HG03354 (cell line): ENCODE results near the gene DLD.
A peak's percentile ranks its signal among the peaks of the same experiment; 100 is the strongest.
"Not testable (repeated sequence)": the region's sequence is repeated elsewhere in the genome, so short reads cannot be mapped to it uniquely, and the experiment has no call there.

ENCODE experiments used
- ATAC-seq: cut with Tn5 transposase; IDR thresholded peaks from one replicate; pipeline ENCODE4 v1.9.1; 2021; ENCODE audit warnings: mild to moderate bottlenecking; ENCODE audit not compliant: unreplicated experiment, poor library complexity, severe bottlenecking

The DLD gene

DNA sequence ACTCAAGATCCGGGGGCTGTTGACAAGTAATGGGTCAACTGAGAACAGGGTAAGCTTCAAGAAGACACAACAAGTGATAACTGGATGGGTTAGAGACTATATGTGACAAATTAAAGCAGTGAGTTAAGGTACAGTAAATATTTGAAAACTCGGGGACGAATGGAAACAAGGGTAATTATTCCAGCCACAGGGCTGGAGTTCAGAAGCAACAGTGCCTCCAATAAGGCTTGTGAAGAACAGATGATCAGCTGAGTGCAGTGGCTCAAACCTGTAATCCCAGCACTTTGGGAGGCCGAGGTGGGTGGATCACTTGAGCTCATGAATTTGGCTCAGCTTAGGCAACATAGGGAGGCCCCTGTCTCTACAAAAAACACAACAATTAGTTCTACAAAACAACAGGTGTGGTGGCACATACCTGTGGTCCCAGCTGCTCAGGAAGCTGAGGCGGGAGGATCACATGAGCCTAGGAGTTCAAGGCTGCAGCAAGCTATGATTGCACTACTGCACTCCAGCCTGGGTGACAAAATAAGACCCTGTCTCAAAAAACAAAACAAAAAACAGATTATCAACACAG lies 20.5 kb upstream of the DLD start:
- no peak for ATAC-seq

DNA sequence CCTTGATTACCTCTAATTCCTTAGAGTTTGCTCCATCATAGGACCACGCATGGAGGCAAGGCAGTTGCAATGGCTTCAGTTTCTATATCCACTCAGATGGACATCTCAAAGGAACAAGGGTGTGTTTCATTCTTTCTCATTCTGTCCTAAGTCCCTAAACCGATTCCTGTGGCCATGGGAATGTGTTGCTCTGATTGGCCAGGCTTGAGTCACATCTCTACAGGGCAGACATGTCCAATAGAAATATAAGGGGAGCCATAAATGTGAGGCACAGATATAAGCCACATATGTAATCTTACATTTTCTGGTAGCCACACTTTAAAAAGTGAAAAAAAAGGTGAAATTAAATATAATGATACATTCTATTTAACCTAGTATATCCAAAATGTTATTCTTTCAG lies 16.9 kb upstream of the DLD start:
- ATAC-seq, result no peak

DNA sequence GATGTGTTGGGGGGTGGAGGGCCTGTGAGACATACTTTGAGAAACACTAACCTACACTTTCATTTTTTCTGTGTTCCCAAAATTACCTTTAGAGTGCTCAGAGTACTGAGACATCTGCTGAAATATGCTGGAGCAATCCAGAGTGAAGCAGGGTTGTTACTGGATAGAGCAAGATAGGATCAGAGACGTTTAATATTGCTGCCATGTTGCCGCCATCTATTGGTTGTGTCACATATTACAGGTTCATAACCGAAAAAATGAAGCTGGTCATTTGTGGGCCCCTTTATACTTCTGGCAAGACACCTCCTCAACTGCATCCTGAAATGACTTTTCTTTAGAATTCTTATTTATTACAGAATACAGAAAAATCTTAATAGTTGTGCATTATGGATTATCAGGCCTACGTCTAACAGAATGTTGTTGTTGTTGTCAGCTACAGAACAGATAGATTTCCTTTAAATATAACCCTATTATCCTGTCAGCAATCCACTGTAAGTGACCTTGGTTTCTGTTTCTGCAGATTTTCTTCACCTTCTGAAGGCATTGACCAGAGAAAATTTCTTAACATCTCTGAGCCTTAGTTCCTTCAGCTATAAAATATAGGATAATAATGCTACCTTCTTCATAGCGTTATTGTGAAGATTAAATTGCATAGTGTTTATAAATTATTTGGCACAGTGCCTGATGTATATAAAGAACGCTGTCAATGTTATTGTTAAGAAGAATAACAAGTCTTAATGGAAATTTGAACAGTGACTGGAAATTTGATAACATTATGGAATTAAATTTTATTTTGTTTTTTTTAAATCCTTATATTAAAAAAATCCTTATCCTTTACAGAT lies 16.2 kb upstream of the DLD start:
- peak; percentile 73 for ATAC-seq

DNA sequence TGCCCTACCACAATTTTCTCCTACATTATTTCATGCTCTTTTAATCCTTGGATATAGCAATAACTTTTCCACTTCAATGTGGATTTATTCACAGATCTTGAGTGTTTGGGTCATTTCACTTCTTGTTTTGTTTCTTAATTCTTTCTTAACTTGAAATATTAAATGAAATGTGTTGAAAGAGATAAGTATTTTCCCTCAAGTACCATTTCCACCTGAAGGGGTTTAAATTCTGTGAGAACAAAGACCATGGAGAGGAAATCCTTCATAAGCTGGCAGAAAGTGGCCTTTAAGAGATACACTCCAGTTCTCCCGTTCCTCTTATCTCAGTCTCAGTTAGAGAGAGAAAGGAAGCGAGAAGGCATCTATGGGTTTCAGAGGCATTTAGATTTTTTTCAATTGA lies 14.1 kb upstream of the DLD start:
- no peak for ATAC-seq

DNA sequence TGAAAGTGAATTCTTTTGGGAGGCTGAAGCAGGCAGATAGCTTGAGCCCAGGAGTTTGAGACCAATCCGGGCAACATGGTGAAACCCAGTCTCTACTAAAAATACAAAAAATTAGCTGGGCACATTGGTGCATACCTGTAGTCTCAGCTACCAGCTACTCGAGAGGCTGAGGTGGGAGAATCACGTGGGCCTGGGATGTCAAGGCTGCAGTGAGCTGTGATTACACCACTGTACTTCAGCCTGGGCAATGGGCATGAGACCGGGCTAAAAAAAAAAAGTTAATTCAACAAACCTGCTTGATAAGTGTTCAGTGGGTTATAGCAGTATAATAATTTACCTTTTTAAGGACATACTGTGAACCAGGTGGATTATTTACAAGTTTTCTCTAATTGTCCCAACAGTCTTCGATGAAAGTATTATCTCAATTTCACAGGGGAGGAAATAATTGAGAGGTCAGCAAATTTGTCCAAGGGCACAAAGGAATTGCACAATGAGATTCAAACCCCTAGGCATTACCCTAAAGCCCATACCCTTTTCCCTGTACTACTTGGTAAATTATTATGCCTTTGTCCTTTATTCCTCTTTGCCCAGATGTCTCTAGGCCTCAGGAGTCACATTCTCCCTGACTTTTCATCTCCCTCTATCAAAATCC lies 13.1 kb upstream of the DLD start:
- ATAC-seq, result no peak

DNA sequence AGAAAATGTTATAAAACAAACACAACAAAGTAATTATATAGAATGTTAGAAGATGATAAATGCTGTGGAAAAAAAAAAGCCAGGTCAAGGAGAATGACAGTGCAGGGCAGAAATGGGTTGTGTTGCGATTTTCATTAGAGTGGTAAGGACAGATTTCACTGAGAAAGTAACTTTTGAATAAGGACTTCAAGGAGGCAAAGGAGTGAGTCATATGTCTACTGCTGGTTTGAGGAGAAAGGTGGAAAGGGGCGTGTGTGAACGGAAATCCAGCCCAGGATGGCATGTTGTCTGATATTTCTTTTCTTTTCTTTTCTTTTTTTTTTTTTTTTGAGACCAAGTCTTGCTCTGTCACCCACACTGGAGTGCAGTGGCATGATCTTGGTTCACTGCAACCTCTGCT lies 12.3 kb upstream of the DLD start:
- no peak for ATAC-seq

DNA sequence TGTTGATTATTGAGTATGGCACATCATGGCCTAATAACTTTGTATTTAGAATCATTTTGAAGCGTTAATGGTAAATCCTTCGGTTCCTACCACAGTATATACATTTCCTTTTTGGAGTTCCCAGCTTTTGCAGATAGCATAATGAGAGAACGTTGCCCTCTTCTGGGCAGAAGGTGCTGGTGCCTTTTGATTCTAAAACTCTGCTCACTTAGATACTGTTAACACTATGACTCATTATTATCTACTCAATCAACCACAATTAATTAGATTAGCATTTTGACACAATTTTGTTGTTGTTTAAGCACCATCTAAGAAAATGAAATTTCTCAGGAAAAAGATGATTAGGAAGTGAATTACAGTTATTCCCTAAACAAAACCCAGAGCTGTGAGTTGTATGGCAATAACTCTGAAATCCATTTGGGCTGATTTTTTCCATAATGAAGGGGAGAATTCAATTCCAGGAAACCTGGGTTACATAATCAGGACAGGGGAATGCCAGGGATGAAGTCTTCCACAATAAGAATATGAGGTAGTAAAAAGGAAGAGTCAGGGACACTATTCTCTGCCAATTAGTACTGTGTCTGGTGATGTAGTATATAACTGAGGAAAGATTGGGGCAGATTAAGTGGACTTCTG lies 11.5 kb upstream of the DLD start:
- ATAC-seq, result peak; percentile 67

DNA sequence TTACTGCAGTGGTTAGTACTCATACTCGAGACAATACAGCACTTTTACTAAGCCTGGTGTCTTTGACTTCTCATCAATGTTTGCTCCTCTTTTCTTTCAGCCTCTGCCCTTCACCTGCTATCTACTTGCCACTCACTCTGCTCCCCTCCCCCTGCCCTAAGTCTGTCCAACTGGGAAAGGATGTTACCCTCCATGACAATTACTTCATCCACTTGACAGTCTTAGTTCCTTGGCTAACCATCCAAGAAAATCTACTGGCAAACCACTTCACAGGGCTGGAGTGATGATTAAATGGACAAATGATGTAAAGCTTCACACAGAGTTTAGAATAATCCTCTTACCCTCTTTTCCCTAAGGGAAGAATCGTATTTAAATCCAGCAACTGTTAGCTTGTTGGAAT lies 8.2 kb upstream of the DLD start:
- ATAC-seq, result no peak

DNA sequence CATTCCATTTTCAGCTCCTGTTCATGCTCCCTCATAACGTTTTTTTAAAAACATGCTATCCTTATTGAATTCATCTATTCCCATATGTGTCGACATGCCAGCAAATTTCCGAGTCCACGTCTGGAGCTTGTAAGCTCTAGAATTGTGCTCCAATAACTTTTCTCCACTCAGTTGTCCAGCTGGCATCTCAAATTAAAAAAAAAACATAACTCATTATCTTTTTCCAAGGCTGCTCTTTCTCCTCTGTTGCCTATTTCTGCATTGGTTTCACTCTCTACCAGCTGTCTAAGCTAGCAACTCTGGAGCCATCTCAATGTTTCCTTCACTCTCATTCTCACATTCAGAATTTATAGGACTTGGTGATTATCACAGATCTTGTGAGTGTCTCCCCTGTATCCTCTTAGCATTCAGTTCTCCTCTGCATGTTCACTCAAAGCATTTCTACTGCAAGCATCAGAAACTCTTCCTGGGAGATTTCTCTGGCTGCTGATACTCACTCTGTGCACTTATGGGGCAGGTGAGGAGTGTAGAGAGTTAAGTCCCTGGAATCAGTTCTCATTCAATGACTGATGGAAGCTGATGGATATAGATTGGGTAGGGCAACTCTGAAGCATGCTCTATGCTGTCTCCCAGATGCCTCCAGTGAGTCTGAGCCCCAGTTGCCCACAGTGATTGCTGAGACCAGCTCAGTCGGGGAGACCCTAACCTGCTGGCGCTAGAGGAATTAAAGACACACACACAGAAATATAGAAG lies 6.7 kb upstream of the DLD start:
- no peak for ATAC-seq

DNA sequence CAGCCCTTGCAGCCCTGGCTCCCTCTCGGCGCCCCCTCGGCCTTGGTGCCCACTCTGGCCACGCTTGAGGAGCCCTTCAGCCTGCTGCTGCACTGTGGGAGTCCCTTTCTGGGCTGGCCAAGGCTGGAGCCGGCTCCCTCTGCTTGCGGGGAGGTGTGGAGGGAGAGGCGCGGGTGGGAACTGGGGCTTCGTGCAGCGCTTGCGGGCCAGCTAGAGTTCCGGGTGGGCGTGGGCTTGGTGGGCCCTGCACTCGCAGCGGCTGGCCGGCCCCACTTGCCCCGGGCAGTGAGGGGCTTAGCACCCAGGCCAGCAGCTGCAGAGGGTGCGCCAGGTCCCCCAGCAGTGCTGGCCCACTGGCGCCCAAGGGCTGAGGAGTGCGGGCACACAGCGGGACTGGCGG lies 3.2 kb upstream of the DLD start:
- not testable (repeated sequence) for ATAC-seq

DNA sequence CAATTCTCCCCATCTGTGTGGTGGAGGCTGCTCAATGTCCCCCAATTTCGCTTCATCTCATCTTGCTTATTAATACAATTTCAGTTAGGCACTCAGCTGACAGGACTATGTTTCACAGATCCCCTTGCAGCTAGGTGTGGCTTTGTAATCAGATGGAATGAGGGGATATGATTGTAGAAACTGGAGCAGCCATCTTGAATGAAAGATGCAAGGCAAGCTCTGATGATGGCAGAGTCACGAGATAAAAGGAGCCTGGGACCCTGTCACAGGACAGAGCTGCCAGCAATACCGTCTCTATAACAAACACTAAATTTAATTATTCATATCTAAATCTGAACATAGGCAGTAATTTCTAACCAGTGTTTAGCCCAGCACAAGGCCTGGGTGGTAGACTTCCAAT lies 991 bp upstream of the DLD start:
- no peak for ATAC-seq

DNA sequence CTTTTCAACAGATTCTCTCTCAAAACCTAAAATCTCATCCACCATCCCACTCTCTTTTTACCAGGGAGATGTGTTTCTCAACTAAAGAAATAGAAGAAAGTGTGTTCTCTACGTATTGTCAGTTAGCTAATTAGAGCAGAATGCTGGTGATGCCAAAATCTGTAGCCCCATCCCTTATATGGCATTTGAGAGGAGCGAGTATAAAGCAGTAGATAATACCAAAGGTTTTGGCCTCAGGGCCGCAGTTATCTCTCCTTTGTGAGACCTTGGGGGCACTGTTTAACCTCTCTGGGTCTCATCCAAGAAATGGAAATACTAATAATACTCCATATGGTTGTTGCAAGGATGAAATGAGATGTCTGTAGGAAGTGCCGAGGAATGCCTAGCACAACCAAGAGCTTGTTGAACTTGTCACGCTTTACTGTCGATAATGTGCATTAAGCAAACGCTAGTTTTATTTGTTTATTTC lies 456 bp upstream of the DLD start:
- ATAC-seq, result peak; percentile 4

DNA sequence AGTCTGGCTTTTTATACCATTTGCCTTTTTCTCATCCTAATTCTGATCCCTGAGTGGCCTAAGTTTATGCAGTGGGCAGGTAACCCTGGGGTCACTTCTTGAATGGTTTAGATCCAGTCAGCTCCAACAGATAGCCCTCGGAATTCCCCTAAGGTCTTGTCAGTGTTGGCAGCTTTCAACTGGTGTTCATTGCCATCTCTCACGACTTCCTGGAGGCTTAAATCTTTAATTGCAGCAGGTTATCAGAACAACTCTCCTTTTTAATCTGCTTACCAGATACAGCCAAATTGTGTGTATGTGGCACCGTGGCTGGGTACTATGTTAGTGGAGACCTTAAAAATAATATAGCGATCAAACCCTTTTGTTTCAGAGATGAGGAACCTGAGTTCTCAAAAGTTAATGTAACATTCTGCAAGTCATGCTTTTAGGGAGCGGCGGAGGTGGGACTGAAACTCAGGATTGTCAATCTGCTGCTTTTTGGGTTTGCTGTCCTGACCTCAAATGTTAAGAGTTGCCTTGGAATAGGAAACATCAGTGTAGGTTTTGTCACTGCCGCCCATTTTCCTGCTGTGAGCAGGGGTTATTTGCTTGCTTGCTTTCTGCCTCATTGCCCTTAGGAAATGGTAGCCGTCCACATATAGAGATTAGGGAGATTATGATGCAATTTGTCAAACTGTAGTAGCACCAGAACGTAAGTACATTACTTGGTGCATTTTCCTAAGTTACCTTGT lies 818 bp downstream of the DLD start:
- ATAC-seq, result peak; percentile 39

DNA sequence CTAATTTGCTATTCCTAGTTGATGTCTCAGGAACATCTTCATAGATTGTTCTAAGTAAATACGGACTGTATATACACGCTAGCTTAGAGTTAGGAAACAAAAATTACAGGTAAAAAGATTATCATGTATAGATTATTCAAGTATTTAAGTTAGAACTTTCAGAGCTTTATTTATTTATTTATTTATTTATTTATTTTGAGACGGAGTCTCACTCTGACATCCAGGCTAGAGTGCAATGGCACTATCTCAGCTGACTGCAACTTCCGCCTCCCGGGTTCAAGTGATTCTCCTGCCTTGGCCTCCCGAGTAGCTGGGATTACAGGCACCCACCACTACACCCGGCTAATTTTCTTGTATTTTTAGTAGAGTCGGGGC lies 1.4 kb downstream of the DLD start:
- not testable (repeated sequence) for ATAC-seq

DNA sequence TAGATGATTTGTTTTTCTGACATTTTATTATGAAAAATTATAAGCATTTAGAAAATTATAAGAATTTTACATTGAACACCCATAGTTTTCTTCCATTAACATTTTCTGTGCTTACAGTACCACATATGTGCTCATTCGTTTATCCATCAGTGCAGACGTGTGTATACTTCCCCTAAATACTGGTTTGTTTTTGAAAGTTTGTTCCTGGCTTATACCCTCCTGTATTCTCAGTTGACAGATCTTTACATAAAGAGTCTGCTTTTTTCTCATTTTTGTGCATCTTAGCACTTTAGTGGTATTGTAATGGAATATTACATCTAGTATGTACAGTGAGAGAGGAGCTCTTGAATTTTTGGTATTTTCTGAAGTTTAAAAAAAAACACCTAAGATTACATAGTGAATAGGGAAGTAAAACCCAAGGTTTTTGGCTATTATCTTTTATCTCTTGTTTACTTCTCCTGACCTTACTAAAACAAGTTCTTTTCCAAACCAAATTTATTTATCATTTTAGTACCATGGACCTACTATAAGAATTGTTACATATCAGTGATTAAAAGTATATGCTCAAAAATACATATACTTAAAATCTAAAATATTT lies 8.1 kb downstream of the DLD start:
- ATAC-seq, result no peak

DNA sequence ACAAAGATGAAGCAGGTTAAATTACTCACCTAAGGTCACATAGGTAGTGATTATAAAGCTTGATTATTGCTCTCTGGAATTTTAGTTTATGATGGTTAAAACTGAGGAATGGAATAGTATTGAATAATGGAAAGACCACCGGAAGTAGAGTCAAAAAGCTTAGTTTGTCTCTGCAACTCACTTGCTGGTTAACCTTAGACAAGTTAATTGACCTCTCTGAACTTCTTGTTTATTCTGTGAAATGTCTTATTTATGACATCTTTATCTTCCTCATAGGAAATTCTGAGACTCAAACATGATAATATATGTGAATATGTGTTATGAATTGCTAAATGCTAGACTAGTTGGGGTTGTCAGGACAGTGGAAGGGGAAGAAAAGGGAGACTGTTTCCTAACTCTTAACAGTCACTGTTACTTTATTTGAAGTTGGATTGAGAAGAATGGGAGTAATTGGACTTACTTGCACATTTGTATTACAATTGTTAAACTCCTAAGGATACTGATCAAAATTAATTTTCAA lies 9.6 kb downstream of the DLD start:
- no peak for ATAC-seq

DNA sequence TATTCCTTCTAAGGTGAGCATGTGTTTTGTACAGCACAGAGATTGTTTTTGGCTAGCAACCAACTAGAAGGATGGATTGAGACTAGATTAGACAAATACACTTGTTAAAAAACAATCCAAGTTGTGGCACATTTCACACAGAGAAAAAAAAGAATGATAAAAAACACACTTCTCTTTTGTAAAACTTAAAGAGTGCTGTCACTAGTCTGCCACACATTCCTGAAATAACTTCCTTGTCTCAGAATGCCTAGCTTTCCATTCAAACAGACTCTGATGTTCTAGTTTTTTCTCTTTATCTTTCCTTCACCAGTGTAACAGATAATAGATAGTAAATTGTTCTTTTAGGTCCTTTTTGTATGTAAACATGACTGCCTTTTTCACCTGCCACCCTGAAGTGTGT lies 11.4 kb downstream of the DLD start:
- no peak for ATAC-seq

DNA sequence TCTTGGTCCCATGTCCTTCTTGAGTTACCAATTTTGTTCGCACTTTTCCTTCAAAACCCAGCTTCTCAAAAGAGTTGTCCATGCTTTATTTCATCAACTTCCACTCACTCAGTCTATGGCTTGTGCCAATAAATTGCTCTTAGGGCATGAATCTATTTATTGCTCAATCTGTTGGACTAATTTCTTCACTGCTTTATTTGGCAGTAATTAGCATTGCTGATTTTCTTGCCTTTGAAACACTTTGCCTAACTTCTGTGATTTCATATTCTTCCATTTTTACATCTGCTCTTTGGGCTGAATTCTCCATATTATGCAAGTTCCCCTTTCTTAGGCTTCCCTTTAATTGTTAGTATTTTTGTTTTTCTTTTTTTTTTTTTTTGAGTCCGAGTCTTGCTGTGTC lies 16.8 kb downstream of the DLD start:
- no peak for ATAC-seq

DNA sequence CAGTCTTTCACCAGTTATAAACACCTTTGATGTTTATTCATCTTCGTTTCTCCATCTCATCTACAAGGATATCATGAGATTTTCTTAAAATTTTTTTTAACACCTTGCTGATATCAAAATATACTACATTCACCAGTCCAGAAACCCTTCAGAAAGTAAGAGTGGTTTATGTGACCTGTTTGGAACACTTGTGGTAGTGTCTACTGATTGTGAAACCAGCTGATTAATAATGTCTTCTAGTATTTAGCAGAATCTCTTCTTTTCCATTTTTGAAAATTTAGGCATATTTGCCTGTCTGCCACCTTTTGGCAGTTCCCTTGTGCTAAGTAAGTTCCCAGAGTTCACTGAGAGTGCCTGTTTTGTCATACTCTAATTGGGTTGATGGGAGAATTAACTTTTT lies 18.5 kb downstream of the DLD start:
- ATAC-seq, result no peak
